Heart left ventricle (tissue), 16 donors: ENCODE results near the gene SLC25A11. TPM values are rescaled to one million over a fixed set of nuclear protein-coding genes. Genes with fewer than 3 reads are reported as not detected.

Experiments
- ATAC-seq, 4 donors: fragments of 200-7000 bp; cut with Tn5 transposase; one replicate each; pipeline ENCODE4 v1.9.1; 2020 to 2022; ENCODE audit warnings: moderate library complexity in 4 of 4, mild to moderate bottlenecking in 3 of 4, moderate number of reproducible peaks in 1 of 4
- DNase-seq, 5 donors: peaks; one replicate each; pipeline ENCODE4 v3.0.0-alpha.2; 2020
- H3K27ac ChIP-seq, 12 donors: fragments of 200-600 bp; sonication (generic) in 4 of 12; one replicate each; pipeline versions ENCODE4 v1.5.0 to v1.8.0; 2016 to 2022; ENCODE audit warnings: mild to moderate bottlenecking in 2 of 12
- H3K27me3 ChIP-seq, 9 donors: fragments of 200-600 bp; sonication (generic) in 2 of 9; one replicate each; pipeline versions ENCODE4 v1.5.1 to v1.8.0; 2016 to 2022; ENCODE audit warnings: mild to moderate bottlenecking in 3 of 9
- H3K36me3 ChIP-seq, 9 donors: fragments of 200-600 bp; sonication (generic) in 2 of 9; one replicate each; pipeline versions ENCODE4 v1.5.0 to v1.8.0; 2018 to 2022; ENCODE audit warnings: mild to moderate bottlenecking in 2 of 9
- H3K4me1 ChIP-seq, 12 donors: fragments of 200-600 bp; sonication (generic) in 4 of 12; one replicate each; pipeline versions ENCODE4 v1.5.0 to v1.8.0; 2016 to 2022; ENCODE audit warnings: mild to moderate bottlenecking in 3 of 12
- H3K4me3 ChIP-seq, 12 donors: fragments of 200-600 bp; sonication (generic) in 4 of 12; one replicate each; pipeline versions ENCODE4 v1.5.0 to v1.8.0; 2017 to 2022; ENCODE audit warnings: mild to moderate bottlenecking in 9 of 12, moderate library complexity in 4 of 12
- H3K9me3 ChIP-seq, 12 donors: fragments of 200-600 bp; sonication (generic) in 4 of 12; one replicate each; pipeline versions ENCODE4 v1.5.0 to v1.8.0; 2016 to 2022; ENCODE audit warnings: mild to moderate bottlenecking in 1 of 12
- POLR2A ChIP-seq, 2 donors: fragments of 450-650 bp; IDR thresholded peaks; one replicate each; pipeline ENCODE4 v1.6.1; 2017; ENCODE audit warnings: antibody characterized with exemption in 2 of 2, mild to moderate bottlenecking in 2 of 2, moderate library complexity in 2 of 2
- WGBS, 4 donors: extraction: QIAGEN DNeasy Blood & Tissue Kit in 2 of 4; methylation state at CpG; one replicate each; pipeline versions ENCODE4 v1.1.5 to v1.1.7; 2013 to 2018; 5-methylcytosine and 5-hydroxymethylcytosine counted together
- intact Hi-C, 10 donors: fragments of 100-400 bp; cut with DNase I; formaldehyde crosslinking; loops; one replicate each; pipeline versions ENCODE4 v1.11.1 to v1.14.2; 2022
- polyA plus RNA-seq, 2 donors: library from polyadenylated mRNA; stranded (reverse); fragments of 200-250 nt; gene quantifications; one replicate each; pipeline ENCODE4 v1.2.3, GENCODE V29; 2013
- total RNA-seq, 9 donors: library from RNA; depleted of rRNA in 2 of 9; stranded (reverse); fragments of >200 nt in 2 of 9; fragmentation: NEBNext Ultra II Directional in 3 of 9; extraction: Animal tissue kit (Norgen Biotek cat#: 25700) in 3 of 9; gene quantifications; one replicate each; pipeline versions ENCODE4 v1.1.0 to v1.2.4, GENCODE V29; 2016 to 2023
- TF ChIP-seq, protein P1 (sequence below), 12 donors: fragments of 200-600 bp; sonication (generic) in 4 of 12; IDR thresholded peaks; one replicate each; pipeline versions ENCODE4 v1.5.0 to v1.8.0; 2018 to 2022; ENCODE audit warnings: antibody characterized with exemption in 12 of 12, mild to moderate bottlenecking in 5 of 12
- donor health status: ischemic (EF 13 %, LVEDD 7.1; RV severe dilation, severe dysfunction).
- donor health status: healthy with polysubstance abuse.
- donor health status: DM: no; HTN: yes; CAD: no.
- donor health status: DM: no; HTN: no; CAD: no.
- donor health status: ischemic (EF 25% LVEDD 6.9; RV normal size, moderate dysfunction).
- donor health status: ischemic (EF 25% LVEDD 5.7; RV mildly dilated, moderate dysfunction).
- donor health status: healthy.
- donor health status: DM: yes; HTN: yes; CAD: no.
- donor health status: ischemic (EF 35%, LVEDD 5.7; RV mildly dilated, moderate dysfunction).
- donor health status: nonischemic (EF 11% LVEDD 7.7; RV severe dilation, severe dysfunction).
- donor health status: DM: yes; HTN: yes; CAD: no.
- donor health status: PGD.
- donor health status: ischemic (EF 29% LVEDD 5.4; RV normal size, mild dysfunction).
- donor health status: nonischemic (EF 23%, LVEDD 6.1; RV moderate dilation, normal function).

The SLC25A11 gene
- total and polyA plus RNA-seq, 11 donors, result 136 to 282 (median 168) TPM

DNA sequence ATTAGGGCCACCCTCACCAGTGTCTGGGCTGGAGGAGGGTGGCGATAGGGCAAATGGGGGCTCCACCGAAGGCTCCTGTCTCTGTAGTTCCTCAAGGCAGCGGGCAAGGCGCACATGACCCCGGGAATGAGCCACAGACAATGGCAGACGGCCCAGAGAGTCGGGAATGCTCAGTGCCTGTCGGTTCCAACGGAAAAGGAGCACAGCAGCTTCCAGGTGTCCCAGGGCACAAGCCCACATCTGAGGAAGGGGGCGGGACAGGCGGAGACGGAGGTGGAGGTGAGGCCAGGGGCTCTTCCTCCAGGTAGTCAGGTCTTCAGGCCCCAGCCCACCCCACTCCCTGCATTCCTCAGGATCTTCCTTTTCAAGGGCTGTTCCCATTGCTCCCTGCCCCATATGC lies 32.9 kb upstream of the SLC25A11 start:
- WGBS, 4 donors, result 64 to 77% (median 69%) methylated on average over 12 of the region's 12 CpGs
- ATAC-seq (no peak), DNase-seq (peak in 1 of 5 donors; percentile 21)
- intact Hi-C loops, result loop anchor here in 2 of 10 donors (5.0 kb wide), 2 partner anchors 35 to 55 kb away; no protein-coding TSS in a partner anchor
- Histone ChIP-seq H3K4me3 (no peak overlapping the region), H3K27me3 (no peaks in the 10 kb centered on the region), H3K9me3 (no peaks in the 10 kb centered on the region), H3K4me1 (peaks cover 0 to 54% (median 37%) of the 10 kb centered on the region in 12 donors), H3K27ac (peak overlapping the region in 10 of 12 donors; percentile 29 to 82 (median 58)), H3K36me3 (peaks cover 0 to 85% (median 79%) of the 10 kb centered on the region in 9 donors)
- TF ChIP-seq POLR2A (IDR thresholded peaks at IDR 0.05), result no peak

- DNase-seq, result peak in 1 of 5 donors; percentile 39
- Histone ChIP-seq H3K4me3 (no peak overlapping the region), H3K27me3 (no peaks in the 10 kb centered on the region), H3K36me3 (peaks cover 0 to 81% (median 75%) of the 10 kb centered on the region in 9 donors), H3K9me3 (no peaks in the 10 kb centered on the region), H3K4me1 (peaks cover 0 to 54% (median 37%) of the 10 kb centered on the region in 12 donors), H3K27ac (peak overlapping the region in 9 of 12 donors; percentile 29 to 82 (median 61))
- no peak for TF ChIP-seq POLR2A (IDR thresholded peaks at IDR 0.05)
- TF ChIP-seq, protein P1, sequence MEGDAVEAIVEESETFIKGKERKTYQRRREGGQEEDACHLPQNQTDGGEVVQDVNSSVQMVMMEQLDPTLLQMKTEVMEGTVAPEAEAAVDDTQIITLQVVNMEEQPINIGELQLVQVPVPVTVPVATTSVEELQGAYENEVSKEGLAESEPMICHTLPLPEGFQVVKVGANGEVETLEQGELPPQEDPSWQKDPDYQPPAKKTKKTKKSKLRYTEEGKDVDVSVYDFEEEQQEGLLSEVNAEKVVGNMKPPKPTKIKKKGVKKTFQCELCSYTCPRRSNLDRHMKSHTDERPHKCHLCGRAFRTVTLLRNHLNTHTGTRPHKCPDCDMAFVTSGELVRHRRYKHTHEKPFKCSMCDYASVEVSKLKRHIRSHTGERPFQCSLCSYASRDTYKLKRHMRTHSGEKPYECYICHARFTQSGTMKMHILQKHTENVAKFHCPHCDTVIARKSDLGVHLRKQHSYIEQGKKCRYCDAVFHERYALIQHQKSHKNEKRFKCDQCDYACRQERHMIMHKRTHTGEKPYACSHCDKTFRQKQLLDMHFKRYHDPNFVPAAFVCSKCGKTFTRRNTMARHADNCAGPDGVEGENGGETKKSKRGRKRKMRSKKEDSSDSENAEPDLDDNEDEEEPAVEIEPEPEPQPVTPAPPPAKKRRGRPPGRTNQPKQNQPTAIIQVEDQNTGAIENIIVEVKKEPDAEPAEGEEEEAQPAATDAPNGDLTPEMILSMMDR (IDR thresholded peaks at IDR 0.05), result no peak
- no peak for ATAC-seq
- intact Hi-C loops, result loop anchor here in 2 of 10 donors (5.0 kb wide), 2 partner anchors 35 to 55 kb away; no protein-coding TSS in a partner anchor
- WGBS, 4 donors, result 81 to 86% (median 83%) methylated on average over 12 of the region's 12 CpGs
Observed at GRCh38 chr17:4972322-4972721, 32.5 kb upstream of the SLC25A11 start.

DNA sequence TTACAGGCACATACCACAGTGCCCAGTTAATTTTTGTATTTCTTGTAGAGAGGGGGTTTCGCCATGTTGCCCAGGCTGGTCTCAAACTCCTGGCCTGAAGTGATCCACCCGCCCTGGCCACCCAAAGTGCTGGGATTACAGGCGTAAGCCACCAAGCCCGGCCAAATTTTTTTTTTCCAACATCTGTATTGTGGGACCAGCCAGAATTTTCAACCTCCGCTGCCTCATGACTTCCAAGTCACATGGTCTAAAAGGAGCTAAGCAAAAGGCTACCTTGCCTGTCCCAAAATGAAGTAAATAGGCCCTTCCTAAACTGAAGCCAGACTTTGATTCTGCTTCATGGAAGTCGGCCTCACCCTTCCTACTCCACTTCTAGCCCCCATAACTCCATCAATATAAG lies 32.0 kb upstream of the SLC25A11 start:
- Histone ChIP-seq H3K9me3 (no peaks in the 10 kb centered on the region), H3K36me3 (peaks cover 0 to 76% (median 70%) of the 10 kb centered on the region in 9 donors), H3K4me1 (peaks cover 0 to 54% (median 37%) of the 10 kb centered on the region in 12 donors), H3K27me3 (no peaks in the 10 kb centered on the region), H3K4me3 (no peak overlapping the region), H3K27ac (peak overlapping the region in 5 of 12 donors; percentile 61 to 82 (median 73))
- no peak for ATAC-seq
- DNase-seq, result no peak
- intact Hi-C loops, result loop anchor here in 2 of 10 donors (5.0 kb wide), 2 partner anchors 35 to 55 kb away; no protein-coding TSS in a partner anchor
- WGBS, 4 donors, result 80 to 91% (median 89%) methylated on average over 6 of the region's 6 CpGs
- TF ChIP-seq POLR2A (IDR thresholded peaks at IDR 0.05), result no peak
- TF ChIP-seq, protein P1 (IDR thresholded peaks at IDR 0.05), result no peak

DNA sequence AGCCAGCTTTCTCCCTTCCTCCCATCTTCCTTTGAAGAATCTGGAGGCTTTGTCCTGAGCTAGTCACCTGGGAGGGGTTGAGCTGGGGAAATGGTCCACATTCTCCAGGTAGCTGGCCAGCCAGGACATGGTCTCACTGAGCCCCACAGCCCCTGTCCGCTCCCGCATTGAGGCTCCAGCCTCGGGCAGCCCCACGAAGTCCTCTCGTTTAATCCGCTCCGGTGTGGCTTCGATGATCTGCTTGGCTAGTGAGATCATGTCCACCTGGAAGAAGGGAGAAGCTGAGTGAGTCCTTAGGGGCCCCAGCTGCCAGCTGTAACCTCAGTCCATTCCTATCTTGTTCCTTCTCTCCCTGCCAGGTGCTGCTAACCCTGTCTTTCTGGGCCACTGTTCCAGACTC lies 30.4 kb upstream of the SLC25A11 start:
- Histone ChIP-seq H3K36me3 (peaks cover 0 to 66% (median 56%) of the 10 kb centered on the region in 9 donors), H3K27me3 (no peaks in the 10 kb centered on the region), H3K27ac (peak overlapping the region in 5 of 12 donors; percentile 39 to 99 (median 96)), H3K4me1 (peaks cover 0 to 66% (median 47%) of the 10 kb centered on the region in 12 donors), H3K4me3 (no peak overlapping the region), H3K9me3 (no peaks in the 10 kb centered on the region)
- intact Hi-C loops, result loop anchor here in 2 of 10 donors (5.0 kb wide), 2 partner anchors 33 to 53 kb away; no protein-coding TSS in a partner anchor
- ATAC-seq (no peak), DNase-seq (no peak)
- WGBS, 4 donors, result 90 to 92% (median 91%) methylated on average over 8 of the region's 8 CpGs
- TF ChIP-seq, protein P1 (IDR thresholded peaks at IDR 0.05), result no peak
- no peak for TF ChIP-seq POLR2A (IDR thresholded peaks at IDR 0.05)
